Measurements from ENCODE around the gene COL17A1. TPM values are rescaled to one million over a fixed set of nuclear protein-coding genes. Genes with fewer than 3 reads are reported as not detected.

Gene COL17A1
- total RNA-seq, 1 experiment from 2014 or later, result 41.3 TPM

- ChIA-PET POLR2A (ENCODE audit: unreplicated experiment) (interaction anchor here (0.5 kb wide), 1 partner anchor 129 kb away, joined by 3 read pairs; no protein-coding TSS in a partner anchor), CTCF (no interaction called here)
- no TSS peak for BruUV-seq (replicated peaks)
- intact Hi-C loops (cut with micrococcal nuclease; ENCODE audit: unreplicated experiment), result no loop called here
- Histone ChIP-seq H2AFZ (no peak overlapping the region), H3K27ac (no peak overlapping the region), H3K36me3 (ENCODE audit: low read depth) (peaks cover 31% of the 10 kb centered on the region; the same call in 1 of the 2 replicates), H3K4me3 (no peak overlapping the region), H3K27me3 (ENCODE audit: insufficient read depth, low read depth) (no peaks in the 10 kb centered on the region), H3F3A (ENCODE audit: insufficient read depth, low read depth) (no peaks in the 10 kb centered on the region), H3K79me2 (ENCODE audit: low read depth) (no peaks in the 10 kb centered on the region), H4K20me1 (ENCODE audit: insufficient read depth) (no peaks in the 10 kb centered on the region), H3K4me2 (no peak overlapping the region), H3K9me3 (ENCODE audit: insufficient read depth, low read depth) (no peaks in the 10 kb centered on the region), H3K4me1 (replicated peaks; ENCODE audit: insufficient read depth) (no peaks in the 10 kb centered on the region), H3K9me2 (ENCODE audit: insufficient read depth) (no peaks in the 10 kb centered on the region)
- DNase-seq, result no peak
- TF ChIP-seq EZH2 (IDR thresholded peaks at IDR 0.05; ENCODE audit: low read depth), result no peak
- no peak for TF ChIP-seq CTCF (conservative IDR thresholded peaks at IDR 0.05)
These were observed 86.9 kb downstream of the COL17A1 start for GRCh38 chr10:103998805-103999204.

GRCh38 chr10:103995134-103995533 is 90.5 kb downstream of the COL17A1 start:
- POLR2A ChIA-PET (ENCODE audit: unreplicated experiment), result no interaction called here
- H3K4me1 ChIP-seq (replicated peaks; ENCODE audit: insufficient read depth), result no peaks in the 10 kb centered on the region
- TF ChIP-seq EZH2 (IDR thresholded peaks at IDR 0.05; ENCODE audit: low read depth) (no peak), CTCF (conservative IDR thresholded peaks at IDR 0.05) (no peak)
- H2AFZ ChIP-seq, result no peak overlapping the region
- H3K79me2 ChIP-seq (ENCODE audit: low read depth), result 0 out of 2 replicates have a peak, but pooled peaks cover under 1% of the 10 kb centered on the region
- H3K9me3 ChIP-seq (ENCODE audit: insufficient read depth, low read depth), result no peaks in the 10 kb centered on the region
- no peak overlapping the region for H3K4me3 ChIP-seq
- no peaks in the 10 kb centered on the region for H4K20me1 ChIP-seq (ENCODE audit: insufficient read depth)
- H3K27ac ChIP-seq, result no peak overlapping the region
- CTCF ChIA-PET, result interaction anchor here (0.7 kb wide), 1 partner anchor 111 kb away, joined by 7 read pairs; no protein-coding TSS in a partner anchor
- no TSS peak for BruUV-seq (replicated peaks)
- intact Hi-C loops (cut with micrococcal nuclease; ENCODE audit: unreplicated experiment), result no loop called here
- H3K4me2 ChIP-seq, result no peak overlapping the region
- DNase-seq, result no peak
- no peaks in the 10 kb centered on the region for H3K9me2 ChIP-seq (ENCODE audit: insufficient read depth)
- H3K27me3 ChIP-seq (ENCODE audit: insufficient read depth, low read depth), result no peaks in the 10 kb centered on the region
- peaks cover 16% of the 10 kb centered on the region; the same call in 1 of the 2 replicates for H3K36me3 ChIP-seq (ENCODE audit: low read depth)
- no peaks in the 10 kb centered on the region for H3F3A ChIP-seq (ENCODE audit: insufficient read depth, low read depth)

GRCh38 chr10:103991393-103992128 is 94.1 kb downstream of the COL17A1 start:
- peaks cover 21% of the 10 kb centered on the region for H3K79me2 ChIP-seq (ENCODE audit: low read depth)
- H3K27ac ChIP-seq, result no peak overlapping the region
- no peaks in the 10 kb centered on the region for H3K27me3 ChIP-seq (ENCODE audit: insufficient read depth, low read depth)
- ChIA-PET POLR2A (ENCODE audit: unreplicated experiment) (no interaction called here), CTCF (no interaction called here)
- no peaks in the 10 kb centered on the region for H3K9me2 ChIP-seq (ENCODE audit: insufficient read depth)
- no peaks in the 10 kb centered on the region; the same call in none of the 2 replicates for H4K20me1 ChIP-seq (ENCODE audit: insufficient read depth)
- no peak overlapping the region for H2AFZ ChIP-seq
- no peak overlapping the region for H3K4me2 ChIP-seq
- BruUV-seq (replicated peaks), result no TSS peak
- no peaks in the 10 kb centered on the region for H3F3A ChIP-seq (ENCODE audit: insufficient read depth, low read depth)
- TF ChIP-seq CTCF (conservative IDR thresholded peaks at IDR 0.05), result no peak
- TF ChIP-seq EZH2 (IDR thresholded peaks at IDR 0.05; ENCODE audit: low read depth), result no peak
- H3K9me3 ChIP-seq (ENCODE audit: insufficient read depth, low read depth), result no peaks in the 10 kb centered on the region; the same call in 1 of the 2 replicates
- H3K4me1 ChIP-seq (replicated peaks; ENCODE audit: insufficient read depth), result no peaks in the 10 kb centered on the region
- H3K4me3 ChIP-seq, result no peak overlapping the region
- DNase-seq, result no peak
- no peaks in the 10 kb centered on the region for H3K36me3 ChIP-seq (ENCODE audit: low read depth)
- intact Hi-C loops (cut with micrococcal nuclease; ENCODE audit: unreplicated experiment), result no loop called here

Data from PC-9 (cell line).